HG03175 (cell line): ENCODE data around the gene PRCP.

Source experiments
- ATAC-seq: cut with Tn5 transposase; IDR thresholded peaks from one replicate; pipeline ENCODE4 v1.9.1; 2021; ENCODE audit warnings: mild to moderate bottlenecking, moderate library complexity; ENCODE audit not compliant: unreplicated experiment

PRCP gene

GRCh38 chr11:82787981-82788380, 112.2 kb downstream of the PRCP start:
- ATAC-seq: no peak

- ATAC-seq: no peak
Observed at GRCh38 chr11:82786836-82787235, 113.4 kb downstream of the PRCP start.

- ATAC-seq: no peak
Observed at GRCh38 chr11:82786001-82786400, 114.2 kb downstream of the PRCP start.

GRCh38 chr11:82782825-82783374, 117.3 kb downstream of the PRCP start:
- no peak for ATAC-seq

GRCh38 chr11:82778776-82779175, 121.5 kb downstream of the PRCP start:
- ATAC-seq: no peak

GRCh38 chr11:82776377-82776776, 123.9 kb downstream of the PRCP start:
- no peak for ATAC-seq

GRCh38 chr11:82775736-82776346, 124.4 kb downstream of the PRCP start:
- ATAC-seq: peak; percentile 100

- ATAC-seq: no peak
Observed at GRCh38 chr11:82775218-82775617, 125.0 kb downstream of the PRCP start.
